GM18502 (cell line): ENCODE results near the gene NFATC2.
A peak's percentile ranks its signal among the peaks of the same experiment; 100 is the strongest.

Experiments used
- ATAC-seq: cut with Tn5 transposase; IDR thresholded peaks from one replicate; pipeline ENCODE4 v1.9.1; 2021; ENCODE audit warnings: mild to moderate bottlenecking; ENCODE audit not compliant: unreplicated experiment, poor library complexity

Gene NFATC2

DNA sequence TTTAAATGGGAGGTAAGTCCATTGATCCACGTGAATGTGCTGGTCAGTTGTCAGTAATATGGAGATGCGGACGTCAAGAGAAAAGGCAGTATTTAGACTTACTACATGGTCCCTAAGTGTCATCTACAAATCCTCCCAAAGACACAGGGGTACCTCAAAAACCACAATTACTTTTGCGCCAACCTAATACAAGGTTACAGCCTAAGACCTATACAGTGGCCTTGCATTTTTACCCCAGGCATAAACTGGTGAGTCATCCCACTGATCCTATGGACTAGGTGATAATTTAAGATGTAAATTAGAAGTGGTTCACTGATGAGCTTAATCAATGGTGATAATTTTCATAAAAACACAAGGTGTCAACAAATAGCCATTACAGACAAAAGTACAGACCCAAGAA is 141.0 kb downstream of the NFATC2 start:
- ATAC-seq = no peak

DNA sequence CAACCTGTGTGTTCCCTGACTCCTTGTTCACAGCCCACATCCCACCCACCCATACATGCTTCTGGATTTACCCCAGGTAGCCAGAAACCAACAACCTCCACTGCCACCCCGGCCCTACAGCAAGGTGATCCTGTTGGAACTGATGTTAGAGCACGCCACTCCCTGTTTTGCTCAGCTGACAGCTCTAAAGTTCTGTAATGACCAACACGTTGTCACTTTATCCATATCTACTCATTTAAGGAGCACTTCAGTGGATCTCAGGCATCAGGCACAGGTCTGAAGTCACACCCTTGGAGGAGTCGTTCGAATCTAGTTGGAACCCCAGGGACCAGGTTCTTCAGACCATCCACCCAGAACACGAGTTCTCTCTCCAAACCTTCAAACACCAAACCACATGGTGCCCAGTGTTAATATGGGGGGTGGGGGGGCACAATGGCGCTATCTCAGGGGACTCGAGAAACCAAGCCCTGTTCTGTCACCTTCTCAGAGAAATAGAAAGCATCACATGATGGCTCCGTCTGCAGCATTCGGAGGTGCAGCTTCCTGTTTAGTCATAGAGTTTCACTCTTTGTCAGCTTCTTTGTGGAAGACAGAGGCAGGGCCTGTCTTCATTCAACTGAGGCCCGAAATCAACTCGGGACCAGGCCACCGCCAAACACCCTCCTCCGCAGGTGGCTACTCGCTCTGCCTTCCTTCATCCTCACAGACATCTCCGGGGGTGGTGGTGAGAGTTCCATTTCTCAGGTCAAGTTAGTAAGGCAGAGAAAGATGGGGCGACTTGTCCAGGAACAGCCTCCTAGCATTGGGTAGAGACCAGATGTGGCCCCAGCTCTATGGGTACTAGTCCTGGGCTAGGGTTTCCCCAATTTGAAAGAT is 142.2 kb downstream of the NFATC2 start:
- ATAC-seq = peak; percentile 75

DNA sequence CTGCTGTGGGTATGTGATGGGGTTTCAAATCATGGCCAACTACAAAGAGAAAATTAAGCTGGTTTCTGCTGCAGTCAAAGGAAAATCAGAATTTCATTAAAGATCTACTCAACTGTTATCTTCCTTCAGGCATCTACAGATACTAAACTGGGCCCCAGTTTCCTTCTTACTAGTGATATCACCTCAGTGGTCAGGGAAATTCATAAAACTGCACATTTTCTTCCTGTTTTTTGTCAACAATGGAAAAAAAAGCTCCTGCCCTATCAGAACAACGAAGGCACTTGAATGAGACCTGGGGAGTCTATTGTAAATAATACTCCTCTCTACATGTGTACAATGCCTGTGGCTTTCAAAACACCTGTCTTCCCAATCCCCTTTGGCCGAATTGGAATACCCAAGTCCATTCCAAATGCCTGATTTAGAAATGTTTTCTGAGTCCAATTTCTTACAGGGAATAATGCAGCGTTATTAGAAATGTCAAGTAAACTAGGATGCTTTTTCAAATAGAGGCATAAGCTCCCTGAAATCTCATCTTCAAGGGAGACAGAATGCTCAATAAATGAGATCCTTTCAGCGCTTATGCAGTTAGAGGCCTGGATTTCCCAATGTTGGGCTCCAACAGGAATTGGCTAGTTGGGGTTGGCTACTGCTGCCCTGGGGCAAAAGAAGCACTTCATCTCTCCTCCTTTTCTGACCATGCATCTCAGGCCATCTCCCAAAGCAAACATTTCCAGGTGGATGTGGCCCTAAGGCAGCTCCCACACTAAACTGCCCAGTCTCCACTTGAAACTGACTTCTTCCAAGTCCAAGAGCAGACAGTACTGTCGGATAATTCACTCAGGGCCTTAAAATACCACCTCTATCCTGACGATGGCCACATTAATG is 143.3 kb downstream of the NFATC2 start:
- ATAC-seq = no peak

DNA sequence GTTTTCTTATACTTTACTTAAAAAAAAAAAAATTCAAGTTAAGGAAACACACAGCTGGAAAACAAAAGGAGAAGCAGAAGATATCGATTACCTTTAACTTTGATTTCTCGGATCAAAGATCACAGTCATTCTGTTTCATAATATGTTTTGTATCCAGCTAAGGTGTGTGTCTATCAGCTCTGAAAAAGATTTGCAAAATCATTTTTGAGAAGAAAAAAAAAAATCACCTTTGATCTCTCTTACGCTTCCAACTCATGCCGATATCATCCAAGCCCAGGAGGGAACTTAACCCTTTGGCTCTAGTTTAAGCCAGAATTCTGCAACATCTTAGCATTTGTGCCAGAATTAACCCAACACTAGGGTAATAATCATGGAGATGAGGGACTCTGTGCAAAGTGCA is 144.0 kb downstream of the NFATC2 start:
- no peak for ATAC-seq

DNA sequence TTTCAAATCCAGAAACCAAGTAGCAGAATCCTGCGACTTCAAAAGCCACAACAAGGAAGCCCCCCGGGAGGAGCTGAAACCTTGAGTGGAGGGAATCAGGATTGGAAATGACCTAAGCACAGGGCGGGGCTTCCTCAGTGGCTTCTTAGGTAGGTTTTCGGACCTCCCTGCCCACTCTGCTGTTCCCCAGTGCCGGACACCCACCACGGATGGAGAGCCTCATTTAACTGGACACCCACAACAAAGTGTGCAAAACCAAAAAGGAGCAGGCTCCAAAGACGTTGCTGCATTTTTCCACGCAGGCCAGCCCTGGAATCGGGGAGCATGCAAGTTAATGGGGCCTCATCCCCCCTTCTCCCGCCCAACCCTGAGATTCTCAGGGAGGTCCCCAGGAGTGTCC is 144.4 kb downstream of the NFATC2 start:
- ATAC-seq = no peak

DNA sequence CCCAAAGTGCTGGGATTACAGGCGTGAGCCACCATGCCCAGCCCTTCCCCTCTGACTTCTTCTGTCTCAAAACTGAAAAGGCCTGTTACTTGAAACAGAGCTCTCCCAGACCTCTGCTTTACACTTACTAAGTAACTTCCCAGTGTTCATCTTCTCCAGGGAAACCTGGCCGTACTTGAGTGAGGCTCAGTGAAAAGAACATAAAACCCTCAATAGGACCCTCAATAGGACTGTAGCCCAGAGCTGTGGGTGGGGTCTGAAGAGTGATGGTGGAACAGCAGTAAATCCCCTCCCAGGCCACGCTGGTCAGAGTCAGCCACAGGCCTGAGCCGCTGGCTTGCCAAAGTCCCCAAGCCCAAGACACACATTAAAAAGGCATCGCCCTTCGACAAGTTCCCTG is 145.4 kb downstream of the NFATC2 start:
- ATAC-seq = no peak

DNA sequence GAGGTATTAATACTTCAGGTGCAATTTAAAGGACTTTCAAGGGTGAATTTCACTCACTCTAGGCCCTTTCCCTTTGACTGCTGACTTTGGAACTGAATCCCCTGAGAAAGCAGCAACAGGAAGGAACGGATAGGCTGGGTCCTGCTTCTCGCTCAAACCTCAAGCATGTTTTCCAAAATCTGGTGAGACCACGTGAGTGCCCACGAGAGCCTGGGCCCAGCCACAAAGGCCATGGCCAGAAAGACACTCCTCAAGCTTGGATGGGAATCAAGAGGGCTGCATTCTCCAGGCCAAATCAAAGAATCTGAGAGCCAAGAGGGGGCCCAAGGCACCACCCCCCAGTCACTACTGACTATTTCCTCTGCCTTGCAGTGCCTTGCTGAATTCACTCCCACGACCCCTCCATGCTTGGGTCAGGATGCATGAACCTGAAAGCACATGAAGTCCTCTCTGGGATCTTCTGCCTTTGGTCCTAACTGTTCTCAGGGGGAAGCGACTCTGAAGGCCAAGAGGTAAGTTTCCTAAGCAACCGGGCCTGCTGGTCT is 146.1 kb downstream of the NFATC2 start:
- no peak for ATAC-seq

DNA sequence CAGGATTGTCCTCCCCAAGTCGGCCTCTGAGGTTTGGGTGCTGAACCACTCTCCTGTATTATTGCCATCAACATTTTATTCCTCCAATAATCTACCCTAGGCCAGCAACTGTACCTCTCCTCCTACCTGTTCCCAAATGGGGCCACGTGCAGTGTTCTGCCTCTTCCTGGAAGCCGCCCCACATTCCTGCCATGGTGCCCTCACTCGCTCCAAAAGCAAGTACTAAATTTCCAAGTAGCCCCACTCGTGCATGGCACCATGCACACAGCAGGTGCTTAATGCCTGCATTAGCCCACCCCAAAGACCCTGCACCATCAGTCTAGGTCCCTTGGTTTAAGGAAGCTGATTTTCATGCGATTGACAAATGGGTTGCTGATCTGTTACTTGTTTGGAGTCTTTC is 147.8 kb downstream of the NFATC2 start:
- no peak for ATAC-seq

DNA sequence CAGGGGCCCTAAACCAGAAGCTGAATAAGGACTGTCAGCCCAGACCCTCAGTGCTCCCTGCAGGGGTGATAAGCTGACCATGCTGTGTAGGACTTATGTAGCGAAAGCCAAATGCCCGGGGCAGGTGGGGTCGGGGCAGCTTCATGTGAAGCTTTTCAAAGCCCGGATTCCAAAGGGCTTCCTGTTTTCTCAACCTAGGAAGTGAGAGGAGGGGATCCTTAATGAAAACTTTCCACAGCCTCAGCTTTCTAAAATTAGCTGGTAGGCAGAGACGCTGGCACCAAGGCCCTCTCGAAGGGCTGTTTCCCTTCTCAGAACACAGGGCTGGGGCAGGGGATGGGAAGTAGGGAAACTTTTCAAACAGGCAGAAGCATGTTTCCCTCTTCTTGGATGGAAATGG is 148.9 kb downstream of the NFATC2 start:
- ATAC-seq = no peak

DNA sequence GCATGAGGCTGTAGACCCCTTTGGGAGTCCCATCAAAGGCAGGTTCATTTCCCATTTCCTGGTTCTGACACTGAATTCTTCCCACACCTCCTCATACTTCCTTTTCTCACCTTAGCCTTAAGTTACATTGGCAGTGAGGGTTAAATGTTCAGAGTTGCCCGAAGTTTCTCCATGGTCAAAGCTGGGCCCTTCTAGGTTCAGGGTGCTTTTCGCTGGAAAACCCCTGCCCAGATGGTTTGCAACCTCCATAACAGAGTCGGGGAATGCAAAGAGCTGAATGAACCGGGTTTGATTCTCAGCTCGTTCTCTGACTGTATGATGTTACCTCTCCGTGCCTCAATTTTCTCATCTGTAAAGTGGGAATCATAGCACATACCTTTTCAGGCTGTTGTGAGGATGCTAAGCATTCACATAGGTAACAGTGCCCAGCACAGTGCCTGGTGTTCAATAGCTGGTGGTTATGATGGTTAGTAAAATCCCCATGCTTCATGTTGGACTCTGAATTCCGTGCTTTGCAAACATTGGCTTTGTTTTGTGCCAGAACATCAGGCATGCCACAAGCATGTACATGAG is 149.8 kb downstream of the NFATC2 start:
- ATAC-seq = no peak

DNA sequence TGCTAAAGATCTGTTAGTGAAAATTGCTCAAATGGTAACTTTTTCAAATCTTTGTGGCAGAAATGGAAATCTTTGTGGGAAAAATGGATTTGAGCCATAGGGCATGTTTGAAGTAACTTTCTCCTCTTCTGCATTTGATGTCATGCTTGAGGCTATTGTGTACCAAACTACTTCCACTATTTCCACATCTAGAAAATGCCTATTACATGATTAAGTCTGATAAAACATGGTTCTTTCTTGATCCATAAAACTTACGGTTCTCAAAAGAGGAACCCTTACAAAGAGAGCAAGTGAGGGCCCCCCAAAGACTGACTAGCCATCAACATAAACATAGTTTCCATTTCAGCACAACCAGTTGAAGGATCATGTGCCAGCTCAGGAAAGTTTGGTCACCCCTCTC is 150.6 kb downstream of the NFATC2 start:
- no peak for ATAC-seq

DNA sequence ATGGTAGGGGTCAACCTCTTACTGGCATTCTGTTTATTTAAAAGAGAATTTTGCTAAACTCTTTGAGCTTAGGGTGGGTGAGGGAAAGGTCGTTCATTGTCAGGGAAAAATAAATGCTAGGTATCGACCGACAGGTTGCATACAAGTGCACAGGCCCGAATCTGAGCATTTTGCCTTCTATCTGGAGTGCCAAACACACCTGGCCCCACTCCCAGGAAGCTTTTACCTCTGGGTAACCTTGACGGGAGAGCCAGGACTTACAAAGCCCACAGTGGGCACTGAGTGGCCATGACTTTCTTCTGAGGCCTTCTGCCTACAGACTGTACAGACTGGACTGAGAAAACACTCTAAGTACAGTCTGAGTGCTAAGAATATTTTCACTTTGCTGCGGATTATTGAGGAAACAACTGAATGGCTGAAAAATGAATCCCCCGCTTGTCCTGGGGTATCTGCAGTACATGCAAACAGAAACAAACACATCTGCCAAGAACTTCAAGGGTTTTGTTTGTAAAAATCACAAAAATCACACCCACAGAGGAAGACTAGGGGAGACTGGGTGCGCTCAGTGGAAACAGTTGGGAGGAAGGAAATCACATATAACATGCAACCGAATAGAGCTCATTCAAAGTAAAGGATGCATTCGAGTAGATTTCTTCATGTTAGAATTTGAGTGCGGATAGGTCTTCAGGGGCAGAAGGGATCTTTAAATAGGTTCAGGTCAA is 152.8 kb downstream of the NFATC2 start:
- no peak for ATAC-seq

DNA sequence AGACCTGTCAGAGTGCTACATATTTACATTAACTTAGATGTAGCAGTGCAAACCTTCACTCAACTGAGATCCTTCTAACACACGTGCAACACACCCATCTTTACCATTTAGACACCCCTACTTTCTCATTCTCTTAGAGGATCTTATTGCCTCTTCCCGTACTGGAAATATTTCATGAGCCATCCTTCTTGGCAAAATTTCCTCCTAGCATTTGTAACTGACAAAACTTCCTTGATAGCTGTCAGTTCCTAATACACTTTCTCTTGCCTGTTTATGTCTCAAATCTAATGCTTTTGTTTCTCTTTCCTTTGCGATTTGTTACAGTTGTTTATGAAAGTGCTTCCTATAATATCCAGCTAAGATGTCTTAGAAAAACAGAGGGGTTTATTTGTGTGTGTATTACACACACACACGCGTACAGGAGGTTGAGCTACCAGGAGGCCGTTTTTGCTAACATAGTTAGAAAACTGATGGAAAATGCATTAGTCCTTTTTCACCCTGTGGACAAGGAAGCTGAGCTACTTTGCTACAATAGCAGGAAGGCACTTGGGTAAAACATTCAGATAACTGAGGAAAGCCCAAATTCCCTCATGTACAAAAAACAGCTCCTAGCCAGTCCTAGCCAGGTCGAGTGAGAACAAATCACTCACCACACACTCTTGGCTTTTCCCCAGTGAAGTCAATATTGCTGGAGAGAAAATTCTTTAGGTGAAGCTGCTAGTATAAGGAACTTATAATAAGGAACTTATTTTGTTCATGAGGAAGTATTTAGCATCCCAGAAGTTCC is 153.6 kb downstream of the NFATC2 start:
- ATAC-seq = no peak

DNA sequence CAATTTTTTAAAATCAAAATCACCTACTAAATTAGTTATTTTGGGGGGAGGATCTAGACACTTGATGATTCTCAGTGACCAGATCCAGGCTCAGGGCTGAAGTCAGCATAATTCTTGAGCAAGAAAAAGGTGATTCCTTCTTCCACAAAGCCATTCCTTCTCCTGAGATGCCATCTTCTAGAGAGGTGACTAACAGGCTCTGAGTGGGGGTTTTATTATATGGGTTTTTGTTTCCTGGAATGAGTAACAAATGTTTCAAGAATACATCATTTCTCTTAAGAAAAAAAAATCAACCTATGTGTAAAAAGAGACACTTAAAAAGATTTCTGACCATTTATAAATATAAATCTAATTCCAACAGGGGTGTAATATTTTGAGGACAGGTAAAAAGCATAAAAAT is 154.3 kb downstream of the NFATC2 start:
- ATAC-seq = no peak

DNA sequence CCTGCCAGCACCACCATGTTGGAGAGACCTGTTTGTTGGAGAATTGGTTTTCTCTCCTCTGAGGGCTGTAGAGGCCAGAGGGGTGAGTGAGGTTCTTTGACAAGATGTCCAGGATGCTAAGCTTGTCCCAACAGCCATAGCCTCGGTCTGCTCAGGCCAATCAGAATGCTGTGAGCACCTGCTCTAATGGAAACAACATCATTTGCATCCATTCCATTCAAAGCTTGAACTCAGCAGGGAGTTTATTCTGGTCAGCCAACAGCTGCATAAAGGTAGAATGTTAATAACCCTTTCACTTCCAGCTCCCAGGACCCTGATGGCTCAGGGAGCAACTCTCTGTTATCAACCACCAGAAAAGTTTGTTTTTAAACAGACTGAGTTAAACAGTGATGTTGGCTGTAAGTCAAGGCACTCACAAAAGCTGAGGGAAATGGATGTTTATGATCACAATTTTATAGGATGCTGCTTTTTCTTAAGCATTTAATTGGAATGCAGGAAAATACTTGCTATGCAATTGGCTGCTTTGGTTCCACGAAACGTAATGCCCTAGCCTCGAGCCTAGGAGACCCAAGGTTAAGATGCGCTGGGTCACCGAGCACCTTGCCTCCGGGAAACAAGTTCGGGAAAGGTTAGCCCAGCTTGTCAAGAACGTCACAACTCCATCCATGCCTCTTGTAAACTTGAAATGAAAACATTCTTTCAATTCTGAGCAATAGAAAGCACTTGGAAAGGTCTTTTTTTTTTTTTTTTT is 155.2 kb downstream of the NFATC2 start:
- no peak for ATAC-seq

DNA sequence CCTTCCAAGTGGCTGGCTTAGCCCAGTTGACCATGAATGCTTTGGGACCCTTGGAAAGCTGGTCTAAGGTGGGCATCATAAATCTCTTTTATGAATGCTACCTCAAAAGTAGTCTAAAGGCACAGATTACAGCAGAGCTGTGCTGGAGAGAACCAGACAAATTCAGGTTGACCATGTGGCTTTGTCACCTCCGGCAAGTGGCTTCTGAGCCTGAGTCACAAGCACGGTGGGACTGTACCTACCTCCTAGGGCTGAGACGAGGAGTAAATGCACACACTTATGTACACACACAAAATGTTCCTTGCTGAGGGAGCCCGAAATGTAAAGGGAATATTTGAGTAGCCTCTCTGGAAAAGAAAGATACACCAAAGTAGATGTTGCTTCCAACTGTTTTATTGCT is 155.9 kb downstream of the NFATC2 start:
- ATAC-seq = no peak

DNA sequence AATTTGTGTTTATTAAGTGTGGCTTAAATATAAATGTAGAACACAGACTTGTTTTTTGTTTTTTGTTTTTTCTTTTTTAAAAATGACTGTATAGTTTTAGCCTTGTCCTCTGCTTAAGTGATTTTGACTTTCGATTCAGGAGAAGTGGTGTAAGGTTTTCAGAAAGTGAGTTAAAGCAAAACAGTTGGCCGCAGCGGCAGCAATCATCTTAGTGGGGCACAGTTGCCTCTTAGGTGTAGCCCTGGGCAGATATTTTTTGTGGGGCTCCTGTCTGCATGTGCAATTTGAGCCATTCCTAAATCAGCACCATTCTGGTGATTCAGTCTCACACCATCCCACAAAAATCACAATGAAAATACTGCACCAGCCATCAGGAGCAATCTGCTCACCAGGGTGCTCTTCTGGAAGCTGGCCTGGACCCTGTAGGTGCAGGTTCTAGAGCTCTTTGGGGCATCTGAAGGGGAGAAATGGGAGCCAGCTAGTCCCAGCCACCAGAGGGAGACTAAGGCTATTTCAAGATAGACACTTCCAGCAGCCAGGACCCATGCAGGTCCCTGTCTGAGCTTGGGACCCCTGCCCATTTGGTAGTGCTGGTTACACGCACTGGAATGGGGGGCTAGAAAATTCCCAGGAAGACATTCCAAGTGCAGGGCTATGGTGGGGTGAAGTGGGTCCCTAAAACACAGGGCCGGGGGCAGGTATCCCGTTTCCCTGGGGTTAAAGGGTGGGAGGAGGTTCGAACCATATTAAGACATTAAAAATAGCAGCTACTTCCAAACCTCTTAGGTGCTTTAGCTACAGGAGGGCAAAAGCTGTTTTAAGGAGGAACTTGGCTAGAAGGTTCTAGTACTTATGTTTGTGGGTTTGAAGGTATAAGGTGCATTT is 156.6 kb downstream of the NFATC2 start:
- no peak for ATAC-seq

DNA sequence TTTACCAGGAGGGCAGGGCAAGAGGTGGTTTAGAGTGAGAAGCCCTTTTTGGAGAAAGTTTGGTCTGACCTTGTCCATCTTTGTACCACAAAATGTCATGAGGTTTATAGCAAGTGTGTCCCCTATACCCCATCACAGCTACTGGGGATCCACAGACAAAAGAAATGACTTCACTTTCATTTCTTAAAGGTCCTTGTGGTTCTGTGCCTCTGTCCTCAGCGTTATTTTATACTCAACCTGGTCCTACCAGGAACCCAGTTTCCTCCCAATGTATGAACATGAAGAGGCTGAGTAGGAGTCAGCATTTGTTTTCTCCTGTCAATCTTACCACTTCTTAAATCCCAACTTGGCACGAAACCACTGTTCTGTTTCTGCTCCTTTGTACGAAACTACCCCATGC is 157.6 kb downstream of the NFATC2 start:
- no peak for ATAC-seq
